T-helper 1 cell (primary cell): ENCODE measurements around the gene FUNDC2.
A peak's percentile ranks its signal among the peaks of the same experiment; 100 is the strongest.
"Not testable (repeated sequence)": the region's sequence is repeated elsewhere in the genome, so short reads cannot be mapped to it uniquely, and the experiment has no call there.

Experiments used
- DNase-seq, 5 donors: peaks; one replicate each; pipeline ENCODE4 v3.0.0-alpha.2; 2012 to 2020
- total RNA-seq, 4 donors: gene quantifications; one replicate each; lab custom pipeline; 2026; lab: John Stamatoyannopoulos, UW

FUNDC2 gene, protein sequence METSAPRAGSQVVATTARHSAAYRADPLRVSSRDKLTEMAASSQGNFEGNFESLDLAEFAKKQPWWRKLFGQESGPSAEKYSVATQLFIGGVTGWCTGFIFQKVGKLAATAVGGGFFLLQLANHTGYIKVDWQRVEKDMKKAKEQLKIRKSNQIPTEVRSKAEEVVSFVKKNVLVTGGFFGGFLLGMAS
- 30.5 to 34.0 (median 31.2) reads per million in 4 donors for total RNA-seq

DNA sequence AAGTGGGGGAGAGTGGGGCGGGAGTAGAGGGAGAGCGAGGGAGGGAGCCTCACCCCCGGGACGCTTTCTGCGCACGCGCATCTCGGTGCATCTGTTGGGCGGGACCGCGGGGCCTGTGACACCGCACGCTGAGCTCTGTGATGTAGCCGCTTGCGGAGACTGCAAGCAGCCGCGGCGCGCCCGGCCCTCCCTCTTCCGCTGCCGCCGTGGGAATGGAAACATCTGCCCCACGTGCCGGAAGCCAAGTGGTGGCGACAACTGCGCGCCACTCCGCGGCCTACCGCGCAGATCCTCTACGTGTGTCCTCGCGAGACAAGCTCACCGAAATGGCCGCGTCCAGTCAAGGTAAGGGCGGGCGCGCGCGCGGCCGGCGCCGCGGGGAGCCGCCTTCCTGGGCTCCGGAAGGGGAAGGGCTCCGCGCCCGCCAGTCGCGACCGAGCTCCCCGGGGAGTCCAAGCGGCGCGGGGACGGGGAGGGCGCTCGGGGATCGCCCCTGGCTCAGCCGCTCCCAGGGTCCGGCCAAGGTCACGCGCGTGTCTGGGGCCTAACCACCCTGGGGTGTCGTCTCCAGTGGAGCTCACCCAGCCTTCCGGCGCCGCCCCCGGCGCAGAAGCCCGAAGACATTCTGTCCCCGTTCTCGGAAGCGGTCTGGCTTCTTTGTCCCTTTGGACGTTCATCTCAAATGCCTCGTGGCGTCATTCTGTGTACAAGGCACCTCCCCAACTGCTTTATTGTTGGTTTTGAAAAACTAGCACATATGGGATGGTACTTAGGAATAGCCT, at the start of gene FUNDC2:
Gene FUNDC2 (plus strand): TSS at position 118 of the 782 bp plus-strand sequence. CDS start 95 bp downstream, at position 213.
- peak; percentile 89 to 98 (median 90) for DNase-seq

DNA sequence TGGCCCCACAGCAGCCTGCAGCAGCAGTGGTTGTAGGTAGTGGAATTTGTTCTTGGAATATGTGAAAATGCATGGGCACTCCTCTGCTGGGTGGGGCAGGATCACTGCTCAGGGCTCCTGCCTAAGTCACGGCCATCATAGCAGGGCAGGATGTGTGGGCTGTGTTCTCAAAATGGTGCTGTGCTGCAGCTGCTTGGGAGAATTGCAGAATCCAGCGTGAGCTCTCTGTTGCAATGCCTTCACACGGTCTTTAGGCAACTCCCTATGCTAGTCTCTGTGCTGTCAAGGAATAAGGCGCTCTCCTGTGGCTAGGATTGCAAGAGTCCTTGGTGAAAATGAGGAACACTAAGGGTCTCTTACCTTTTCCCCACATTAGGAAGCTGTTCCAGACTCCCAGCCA, 47.0 kb upstream of the FUNDC2 start:
- no peak for DNase-seq

DNA sequence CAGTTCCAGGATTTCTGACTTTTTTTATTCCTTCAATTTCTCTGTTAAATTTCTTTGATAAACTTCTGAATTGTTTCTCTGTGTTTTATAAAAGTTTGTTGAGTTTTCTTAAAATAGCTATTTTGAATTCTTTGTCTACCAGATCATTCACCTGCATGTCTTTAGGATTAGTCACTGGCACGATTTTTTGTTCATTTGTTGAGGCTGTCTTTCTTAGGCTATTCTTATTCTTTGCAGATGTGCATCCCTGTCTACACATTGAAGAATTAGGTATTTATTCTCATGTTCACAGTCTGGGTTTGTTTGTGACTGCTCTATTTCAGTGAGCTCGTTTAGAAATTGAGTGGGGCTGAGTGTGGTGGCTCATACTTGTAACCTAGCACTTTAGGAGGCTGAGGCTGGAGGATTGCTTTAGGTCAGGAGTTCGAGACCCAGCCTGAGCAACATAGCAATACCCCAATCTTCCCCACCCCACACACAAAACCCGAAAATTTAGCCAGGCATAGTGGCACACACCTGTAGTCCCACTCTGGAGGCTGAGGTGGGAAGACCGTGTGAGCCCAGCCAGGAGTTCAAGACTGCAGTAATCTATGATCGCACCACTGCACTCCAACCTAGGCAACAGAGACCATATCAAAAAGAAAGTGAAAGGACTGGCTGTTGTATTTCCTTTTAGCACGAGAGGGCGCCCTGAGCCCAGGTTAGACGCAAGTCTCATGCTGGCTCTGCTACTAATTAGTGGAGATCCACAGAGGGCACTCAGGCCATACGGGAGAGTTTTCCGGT, 46.1 kb upstream of the FUNDC2 start:
- peak; percentile 27 to 80 (median 54) for DNase-seq

DNA sequence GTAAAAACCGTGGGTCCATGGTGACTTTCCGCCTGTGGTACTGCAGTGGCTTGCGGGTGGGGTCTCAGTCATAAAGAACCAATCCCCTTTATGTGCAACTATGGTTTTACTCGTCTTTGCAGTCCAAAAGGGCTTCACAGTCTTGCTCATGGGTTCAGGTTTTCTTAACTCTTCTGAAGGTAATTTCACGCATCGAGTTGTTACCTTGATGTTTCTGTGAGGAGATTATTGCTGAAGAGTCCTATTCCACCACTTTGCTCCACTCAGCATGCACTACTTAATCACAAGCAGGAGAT, 45.6 kb upstream of the FUNDC2 start:
- DNase-seq: no peak

DNA sequence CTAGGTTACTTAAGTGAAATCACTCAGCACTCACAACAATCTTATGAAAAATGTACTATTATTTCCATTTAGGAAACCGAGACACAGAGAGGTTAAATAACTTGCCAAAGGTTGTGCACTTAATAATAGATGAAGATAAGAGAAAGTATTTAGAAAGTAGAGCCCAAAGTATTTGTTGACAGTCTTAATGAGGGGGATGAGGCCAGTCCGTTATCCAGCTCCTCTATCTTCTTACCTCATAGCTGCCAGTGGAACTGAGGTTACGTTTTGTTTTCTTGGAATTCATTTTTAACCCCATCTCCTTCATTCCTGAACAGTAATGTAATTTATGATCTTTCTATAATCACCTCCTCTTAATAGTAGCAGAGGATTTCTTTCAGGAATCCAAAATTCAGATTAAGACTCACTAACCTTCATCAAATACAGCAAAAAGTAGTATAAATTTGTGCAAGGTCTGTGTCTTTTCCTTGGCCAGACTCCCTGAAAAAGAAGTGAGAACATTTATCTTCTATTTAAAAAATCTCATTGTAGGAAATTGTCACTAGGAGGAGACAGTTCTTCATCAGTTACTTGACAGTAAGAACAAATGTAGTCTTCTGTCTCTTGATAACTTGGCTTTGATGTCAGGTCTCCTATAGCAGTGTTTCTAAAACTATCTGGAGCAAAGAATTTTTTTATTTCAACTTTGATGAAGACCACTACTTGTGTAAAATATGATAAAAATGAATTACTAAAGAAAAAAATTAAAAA, 39.6 kb upstream of the FUNDC2 start:
- no peak for DNase-seq

DNA sequence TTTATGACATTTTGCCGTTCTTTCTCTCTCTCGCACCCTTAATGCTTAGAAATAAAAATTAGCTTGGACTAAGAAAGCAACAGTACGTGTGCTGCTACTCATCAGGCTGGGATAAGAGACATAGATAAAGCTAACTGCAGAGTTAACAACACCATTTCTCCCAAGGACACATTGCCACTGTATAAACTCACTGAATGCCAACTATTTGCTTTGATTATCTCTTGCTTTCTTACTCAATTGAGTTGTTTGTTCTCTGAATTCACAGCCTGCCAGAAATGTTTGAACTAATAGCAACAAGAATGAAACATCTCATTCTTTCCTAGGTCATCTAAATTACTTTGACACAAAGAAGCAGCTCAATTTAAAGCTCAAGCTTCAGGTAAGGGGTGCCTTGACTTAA, 38.7 kb upstream of the FUNDC2 start:
- no peak for DNase-seq

DNA sequence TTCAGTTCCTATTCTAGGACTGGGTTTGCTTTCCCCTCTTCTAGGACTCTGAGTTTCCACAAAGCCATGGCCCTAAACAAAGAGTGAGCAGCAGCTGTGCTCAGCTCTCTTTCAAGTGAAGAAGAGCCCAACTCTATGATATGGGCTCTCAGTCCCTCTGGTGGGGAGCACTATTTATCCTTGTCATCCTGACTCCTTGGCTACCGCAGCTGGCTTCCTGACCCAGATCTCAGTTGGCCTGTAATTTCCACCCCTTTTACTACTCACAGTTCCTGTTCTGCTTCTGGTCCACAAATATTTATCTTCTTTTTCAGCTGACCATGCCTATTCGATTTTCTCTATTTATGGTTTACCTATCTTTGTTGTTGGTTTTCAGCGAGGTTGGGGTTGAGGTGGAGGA, 37.9 kb upstream of the FUNDC2 start:
- no peak for DNase-seq

DNA sequence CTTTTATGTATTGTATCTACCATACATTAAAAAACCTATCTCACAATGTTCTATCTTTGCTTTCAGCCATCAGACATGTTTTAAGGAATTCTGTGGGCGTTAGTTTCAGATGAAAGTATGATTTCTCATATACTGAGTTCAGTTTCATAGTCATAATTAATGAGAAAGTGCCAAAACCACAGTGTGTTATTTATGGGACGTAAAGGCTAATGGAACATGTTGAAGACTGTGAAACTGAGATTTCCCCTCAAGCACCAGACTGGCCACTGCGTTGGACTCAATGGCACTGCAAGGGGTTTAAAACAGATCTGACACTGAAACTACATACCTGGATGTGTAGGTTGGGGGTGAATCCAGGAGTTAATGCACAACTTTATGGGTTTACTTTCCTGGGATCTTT, 36.1 kb upstream of the FUNDC2 start:
- no peak for DNase-seq

DNA sequence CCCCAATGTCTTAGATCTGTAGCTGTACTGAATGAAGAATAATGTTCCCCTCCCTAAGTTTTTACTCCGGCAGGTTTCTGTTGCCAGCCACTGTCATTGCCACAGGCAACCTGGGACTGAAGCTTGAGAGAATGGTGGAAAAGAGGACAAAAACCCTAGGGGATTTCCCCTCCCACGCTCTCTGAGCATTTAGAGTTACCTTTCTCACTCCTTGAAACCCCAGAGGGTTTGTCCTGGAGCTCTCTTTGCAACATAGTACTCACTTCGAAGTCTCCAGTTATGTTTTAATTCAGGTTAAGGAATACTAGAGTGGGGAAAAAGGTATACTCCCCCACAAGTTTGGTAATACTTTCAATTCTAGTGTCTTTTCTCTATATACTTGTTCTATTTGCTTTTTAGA, 35.6 kb upstream of the FUNDC2 start:
- DNase-seq: no peak

DNA sequence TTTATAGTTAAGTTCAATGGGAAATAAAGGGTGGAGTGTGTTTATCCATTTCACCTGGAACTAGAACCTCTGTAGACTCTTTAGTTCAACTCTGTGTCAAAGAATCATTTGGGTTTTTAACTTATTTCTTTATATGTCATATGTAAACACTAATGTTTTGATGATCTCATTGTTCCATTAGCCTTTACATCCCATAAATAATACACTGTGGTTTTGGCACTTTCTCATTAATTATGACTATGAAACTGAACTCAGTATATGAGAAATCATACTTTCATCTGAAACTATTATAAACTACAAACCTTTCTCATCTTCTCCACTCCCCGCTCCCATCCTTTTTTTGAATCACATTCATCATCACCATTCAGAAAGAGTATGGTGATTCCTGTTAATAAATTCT, 35.2 kb upstream of the FUNDC2 start:
- no peak for DNase-seq

DNA sequence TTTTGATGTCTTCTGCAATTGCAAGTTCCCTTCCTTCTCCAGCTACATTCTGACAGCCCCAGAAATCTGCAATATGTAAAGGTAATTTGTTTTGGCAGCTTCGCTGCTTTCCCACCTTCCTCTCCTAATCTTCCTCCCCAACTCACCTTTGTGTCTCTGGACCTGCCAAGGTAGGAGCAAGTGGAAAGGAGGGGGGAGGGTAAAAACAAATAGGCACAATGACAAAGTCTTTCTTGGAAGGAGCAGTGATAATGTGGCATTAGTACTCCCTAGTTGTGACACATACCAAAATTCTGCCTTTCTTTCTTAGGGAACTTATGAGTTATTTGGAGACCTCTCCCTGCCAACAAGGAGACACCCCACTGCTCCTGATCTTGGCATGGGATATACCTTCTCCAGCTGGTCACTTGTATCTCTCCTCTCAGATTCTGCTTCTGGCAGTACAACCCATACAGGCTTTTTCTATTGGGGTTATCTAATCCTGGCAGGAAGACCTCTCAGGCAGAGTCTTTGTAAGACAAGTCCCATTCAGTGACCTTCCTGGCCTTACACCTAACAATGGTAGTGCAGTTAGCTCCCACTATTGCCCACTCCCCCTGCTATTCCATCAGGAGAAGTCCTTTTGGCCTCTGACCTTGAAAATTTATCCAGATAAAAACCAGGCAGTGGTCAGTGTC, 28.3 kb upstream of the FUNDC2 start:
- DNase-seq: no peak

DNA sequence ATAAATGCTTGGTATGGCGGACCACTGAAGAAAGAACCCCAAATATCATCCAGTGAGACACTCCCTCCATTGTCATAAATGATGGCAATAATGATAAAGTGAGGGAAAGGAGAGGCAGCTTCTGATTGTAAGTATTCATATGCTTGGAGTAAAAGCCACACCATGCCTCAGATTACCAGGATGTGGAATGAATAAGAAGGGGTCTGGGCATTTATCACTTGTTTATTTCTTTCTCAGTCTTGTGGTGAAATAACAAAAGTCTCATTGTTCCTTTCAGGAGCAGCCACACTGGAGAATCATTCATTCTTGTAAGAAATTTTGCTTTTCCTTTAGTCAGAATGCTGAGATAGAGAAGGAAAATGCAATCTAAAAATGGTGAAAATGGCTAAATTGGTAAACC, 25.8 kb upstream of the FUNDC2 start:
- DNase-seq: no peak

DNA sequence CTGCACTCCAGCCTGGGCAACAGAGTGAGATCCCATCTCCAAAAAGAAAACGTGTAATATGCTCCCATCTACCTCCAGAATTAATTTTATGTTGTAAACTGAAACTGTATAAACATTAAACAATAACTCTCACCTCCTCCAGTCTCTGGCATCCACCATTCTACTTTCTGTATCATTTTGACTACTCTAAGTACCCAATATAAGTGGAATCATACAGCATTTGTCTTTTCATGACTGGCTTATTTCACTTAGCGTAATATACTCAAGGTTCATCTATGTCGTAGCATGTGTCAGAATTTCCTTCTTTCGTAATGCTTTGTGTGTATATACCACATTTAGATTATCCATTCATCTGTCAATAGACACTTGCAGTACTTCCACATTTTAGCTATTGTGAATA, 24.8 kb upstream of the FUNDC2 start:
- DNase-seq: peak in 1 of 5 donors; percentile 3

DNA sequence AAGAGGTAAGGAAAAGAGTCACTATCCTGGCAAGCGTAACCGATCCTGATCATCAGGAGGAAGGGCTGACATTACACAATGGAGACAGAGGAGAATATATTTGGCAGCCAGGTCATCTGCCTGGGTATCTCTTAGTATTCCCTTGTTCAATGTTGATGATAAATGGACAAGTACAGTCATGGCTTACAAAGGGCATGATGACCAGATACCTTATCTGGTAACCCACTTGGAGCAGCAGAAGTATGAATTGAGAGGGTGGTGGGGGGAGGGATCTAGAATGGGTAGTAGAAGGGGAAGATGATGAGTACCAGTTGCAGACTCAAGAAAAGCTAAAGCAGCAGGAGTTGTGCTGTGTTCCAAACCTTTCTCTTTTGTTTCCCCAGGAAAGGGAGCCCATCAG, 21.5 kb upstream of the FUNDC2 start:
- no peak for DNase-seq

DNA sequence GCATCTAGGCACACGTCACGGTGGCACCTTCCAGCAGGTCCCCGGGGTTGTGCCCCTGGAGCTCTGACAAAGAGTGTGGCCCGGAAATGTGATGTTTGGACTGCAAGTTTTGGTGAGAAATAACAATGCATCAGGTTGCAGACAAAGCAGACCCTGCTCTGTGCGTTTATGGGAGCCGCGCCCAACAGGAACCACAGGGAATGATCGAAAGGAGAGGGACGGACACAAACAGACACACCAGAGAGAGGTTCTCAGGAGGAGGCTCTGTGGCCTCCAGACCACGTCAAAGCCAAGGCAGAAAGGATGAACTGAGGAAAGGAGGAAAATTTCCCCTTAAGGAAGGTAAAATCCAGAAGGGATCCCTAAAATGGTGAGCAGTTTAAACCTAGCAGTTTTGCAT, 20.3 kb upstream of the FUNDC2 start:
- not testable (repeated sequence) for DNase-seq

DNA sequence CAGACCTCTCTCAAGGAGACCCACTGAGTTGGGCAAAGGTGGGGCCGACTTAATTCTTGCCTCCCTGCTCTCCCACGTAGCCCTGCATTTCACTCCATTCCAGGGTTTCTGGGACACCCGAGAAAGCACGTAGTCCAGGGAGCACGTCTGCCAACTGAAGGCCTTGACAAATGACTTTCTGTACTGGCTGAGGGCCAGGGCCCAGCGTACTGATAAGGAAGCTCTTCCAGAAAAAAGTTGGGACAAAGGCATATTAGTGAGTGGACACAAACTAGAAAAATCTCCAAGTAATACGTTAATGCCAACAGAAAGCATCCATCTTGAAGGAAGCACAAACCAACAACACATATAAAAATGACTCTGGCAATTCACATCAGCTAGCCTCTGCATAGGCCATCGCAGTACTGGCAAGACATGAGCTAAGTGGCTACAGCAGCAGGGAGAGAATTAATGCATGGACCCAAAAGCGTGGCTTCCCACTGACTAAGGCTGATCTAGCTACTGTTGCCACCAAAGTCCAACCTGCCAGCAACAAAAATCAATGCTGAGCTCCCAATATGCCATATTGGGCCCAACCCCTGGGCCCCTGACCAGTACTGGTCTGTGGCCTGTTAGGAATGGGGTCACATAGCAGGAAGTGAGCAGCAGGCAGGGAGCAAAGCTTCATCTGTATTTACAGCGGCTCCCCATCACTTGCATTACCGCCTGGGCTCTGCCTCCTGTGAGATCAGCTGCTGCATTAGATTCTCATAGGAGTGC, 19.6 kb upstream of the FUNDC2 start:
- DNase-seq: not testable (repeated sequence)

DNA sequence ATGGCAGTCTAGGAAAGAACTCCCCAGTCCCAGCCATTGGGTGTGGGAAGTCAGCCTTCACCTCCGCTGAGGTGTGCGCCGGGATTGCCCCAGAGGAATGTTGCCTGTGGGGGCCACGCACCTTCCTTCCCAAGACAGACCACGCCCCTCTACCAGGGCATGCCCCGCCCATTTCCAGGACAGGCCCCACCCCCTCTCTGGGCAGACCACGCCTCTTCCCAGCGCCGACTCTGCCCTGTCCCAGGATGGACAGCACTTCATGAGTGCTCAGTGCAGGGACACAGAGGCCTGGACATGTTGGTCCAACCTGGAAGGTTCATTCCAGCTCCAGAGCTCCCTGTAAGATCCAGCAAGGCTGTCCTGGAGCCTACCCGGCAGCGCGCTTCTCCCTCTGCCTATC, 18.1 kb upstream of the FUNDC2 start:
- not testable (repeated sequence) for DNase-seq

DNA sequence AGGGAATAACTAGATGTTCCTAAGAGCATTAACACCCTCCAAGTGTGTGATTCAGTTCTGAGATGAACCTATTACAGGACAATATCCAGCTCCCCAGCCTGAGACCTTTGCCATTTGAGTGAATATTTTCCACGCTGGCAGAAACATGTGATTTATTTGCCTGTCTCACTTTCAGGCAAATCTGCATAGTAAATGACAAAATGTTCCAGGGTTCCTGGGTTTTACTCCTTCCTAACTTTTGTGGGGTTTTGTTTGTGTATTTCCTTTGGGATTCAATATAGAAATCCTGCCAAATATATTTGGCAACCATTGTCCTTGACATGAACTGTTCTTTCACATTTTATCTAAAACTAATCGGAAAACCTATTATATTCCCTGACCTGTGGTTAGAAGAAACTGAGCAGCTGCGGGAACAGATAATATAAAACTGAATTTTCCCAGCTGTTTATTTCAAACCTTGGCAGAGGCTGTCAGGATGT, 16.6 kb upstream of the FUNDC2 start:
- DNase-seq: no peak

DNA sequence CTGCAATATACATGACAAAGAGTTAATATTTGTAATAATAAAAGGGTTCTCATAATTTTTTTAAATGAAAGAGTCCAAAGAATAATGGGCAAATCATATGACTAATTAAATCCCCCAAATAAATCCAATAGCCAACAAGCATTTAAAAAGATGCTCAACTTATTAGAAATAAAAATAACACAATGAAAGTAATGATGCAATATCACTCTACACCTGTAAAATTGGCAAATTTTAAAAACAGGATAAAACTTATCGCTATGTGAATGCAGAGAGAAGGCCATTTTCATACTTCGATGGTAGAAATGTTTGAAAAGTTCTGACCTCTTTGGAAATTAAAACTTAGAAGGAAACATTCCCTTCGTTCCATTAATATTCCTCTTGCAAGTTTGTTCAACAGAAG, 6.1 kb upstream of the FUNDC2 start:
- no peak for DNase-seq

DNA sequence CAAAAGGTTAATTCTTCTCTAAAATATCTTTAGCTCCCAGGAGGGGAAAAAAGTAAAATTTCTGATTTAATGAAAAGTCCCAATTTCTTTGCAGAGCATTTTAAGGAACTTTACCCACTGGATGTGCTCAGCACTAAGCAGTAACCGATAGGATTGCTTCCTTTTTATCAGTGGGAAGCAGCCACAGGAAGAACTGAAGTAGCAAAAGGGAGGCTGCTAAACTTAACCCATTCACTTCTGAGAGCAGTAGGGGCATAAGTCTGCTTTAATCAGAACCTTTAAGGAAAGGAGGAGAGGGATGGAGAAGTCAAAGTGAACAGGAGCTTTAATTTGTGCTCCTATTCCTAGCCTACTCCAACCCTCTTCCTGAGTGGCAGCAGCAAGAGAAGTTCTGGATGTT, 4.1 kb upstream of the FUNDC2 start, which contains the start of gene F8:
Gene F8 (minus strand): TSS at position 139 of the 400 bp plus-strand sequence. CDS start 171 bp downstream, outside the sequence.
- no peak for DNase-seq
